Activated T-cell treated with anti-CD3 and anti-CD28 coated beads for 24 hours (primary cell): ENCODE data around the gene TYMP.

ENCODE experiments used
- DNase-seq: peaks from one replicate; pipeline ENCODE4 v3.0.0-alpha.2; 2020; ENCODE audit warnings: low read depth

The TYMP gene

DNA sequence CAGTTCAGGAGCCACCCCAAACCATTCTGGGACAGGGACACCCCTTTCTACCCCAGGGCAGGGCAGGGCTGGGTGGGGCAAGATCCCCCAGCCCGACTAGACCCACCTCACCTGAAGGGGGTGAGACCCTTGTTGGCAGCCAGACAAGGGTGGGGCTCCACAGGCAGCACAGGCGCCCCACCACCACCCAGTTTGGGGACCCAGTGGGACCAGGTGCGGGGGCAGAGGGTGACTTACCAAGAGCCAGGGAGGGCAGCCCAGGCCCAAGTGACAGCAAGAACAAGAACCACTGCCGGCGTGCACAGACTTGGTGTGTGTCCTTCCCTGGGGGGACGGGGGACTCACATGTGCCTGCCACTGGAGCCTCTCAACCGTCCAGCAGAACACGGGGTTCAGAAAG is 46.3 kb downstream of the TYMP start:
- DNase-seq = no peak

- DNase-seq = no peak
Measured at GRCh38 chr22:50483106-50483505, 46.7 kb downstream of the TYMP start.

GRCh38 chr22:50482107-50483074 is 47.4 kb downstream of the TYMP start:
- no peak for DNase-seq

DNA sequence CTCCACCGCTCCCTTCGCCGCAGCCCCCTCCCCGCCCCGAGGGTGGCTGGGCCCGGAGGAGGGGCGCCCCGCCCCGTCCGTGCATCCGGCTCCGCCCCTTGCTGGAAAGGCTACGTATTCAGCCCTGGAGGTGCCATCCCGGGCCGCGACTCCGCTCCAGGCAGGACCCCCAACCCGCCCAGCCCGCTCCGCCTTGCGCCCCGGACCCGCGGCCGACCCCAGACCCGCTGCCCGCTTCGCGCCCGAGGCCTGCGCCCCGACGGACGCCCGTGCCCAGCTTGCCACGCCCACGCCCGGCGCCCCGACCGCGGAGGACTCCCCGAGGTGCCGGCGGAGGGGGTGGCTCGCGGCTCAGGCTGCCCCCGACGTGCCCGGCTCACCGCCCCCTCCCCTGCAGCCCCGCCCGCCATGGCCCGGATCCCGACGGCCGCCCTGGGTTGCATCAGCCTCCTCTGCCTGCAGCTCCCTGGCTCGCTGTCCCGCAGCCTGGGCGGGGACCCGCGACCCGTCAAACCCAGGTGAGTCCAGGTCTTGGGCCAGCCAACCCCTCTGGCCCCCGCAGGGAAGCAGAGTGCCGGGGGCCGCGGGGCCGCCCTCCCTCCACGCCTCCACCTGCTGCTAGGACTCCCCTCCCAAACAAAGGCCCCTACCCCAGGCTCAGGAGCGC is 48.2 kb downstream of the TYMP start, which contains the start of gene ADM2:
Gene ADM2 (plus strand): TSS at position 104 of the 667 bp plus-strand sequence. CDS start 305 bp downstream, at position 409.
- DNase-seq = peak; percentile 40

- no peak for DNase-seq
Measured at GRCh38 chr22:50481045-50481439, 48.8 kb downstream of the TYMP start.

DNA sequence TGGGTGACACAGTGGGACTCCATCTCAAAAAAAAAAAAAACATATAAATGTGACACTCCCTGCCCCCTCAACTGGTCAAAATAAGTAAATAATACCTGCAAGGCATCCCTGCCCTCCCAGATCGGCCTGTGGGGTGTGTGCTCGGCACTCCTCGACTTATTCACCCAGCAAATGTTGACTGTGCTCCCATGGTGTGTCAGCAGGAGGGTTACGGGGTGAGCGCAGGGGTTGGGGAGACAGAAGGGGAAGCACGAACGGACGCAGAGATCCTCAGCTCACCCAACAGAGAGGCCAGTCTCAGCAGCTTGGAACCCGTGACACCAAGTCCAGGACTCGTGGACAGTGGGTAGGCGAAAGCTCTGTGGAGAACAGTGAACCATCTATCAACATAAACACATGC is 50.1 kb downstream of the TYMP start:
- no peak for DNase-seq

DNA sequence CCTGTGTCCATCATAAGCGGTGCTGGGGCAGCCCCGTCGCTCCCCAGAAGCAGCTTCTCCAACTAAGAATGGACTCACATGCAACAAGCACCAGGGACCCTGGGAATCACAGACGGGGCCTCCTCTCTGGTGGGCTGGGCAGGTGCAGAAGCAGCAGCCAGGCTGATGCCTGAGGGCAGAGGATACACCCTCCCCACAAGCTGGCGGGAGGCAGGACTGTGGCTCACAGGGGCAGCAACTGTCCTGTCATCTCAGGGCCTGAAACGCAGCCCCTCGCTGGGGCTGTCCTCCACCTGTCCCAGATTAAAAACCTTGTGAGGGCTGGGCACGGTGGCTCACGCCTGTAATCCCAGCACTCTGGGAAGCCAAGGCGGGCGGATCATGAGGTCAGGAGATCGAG is 51.9 kb downstream of the TYMP start:
- DNase-seq = no peak

- DNase-seq = no peak
Measured at GRCh38 chr22:50476868-50477267, 52.9 kb downstream of the TYMP start.
